Measurements from ENCODE around the gene GPSM3. TPM values are rescaled to one million over a fixed set of nuclear protein-coding genes. Genes with fewer than 3 reads are reported as not detected.

Gene GPSM3
- total and polyA plus RNA-seq, 2 donors (not counting 1 experiment from before 2014, with no cell fraction given) = 194 to 299 TPM

GRCh38 chr6:32166411-32167061 is 25.9 kb downstream of the GPSM3 start:
- intact Hi-C loops (cut with micrococcal nuclease) = no loop called here
- Mint-ChIP-seq H3K4me3 (no peak overlapping the region), H3K27me3 (no peaks in the 10 kb centered on the region), H3K4me1 (peaks cover 8% of the 10 kb centered on the region), H3K27ac (no peak overlapping the region), H3K9me3 (ENCODE audit: insufficient read depth) (no peaks in the 10 kb centered on the region)
- ATAC-seq (ENCODE audit: low read depth) = no peak
- Histone ChIP-seq H3K4me1 (ENCODE audit: control insufficient read depth in 2 of 2, insufficient read depth in 2 of 2, low read length in 2 of 2) (peaks cover 0 to 6% of the 10 kb centered on the region in 2 donors), H4K20me1 (ENCODE audit: control insufficient read depth, insufficient read depth, low read length, poor library complexity, severe bottlenecking) (no peaks in the 10 kb centered on the region), H3K4me3 (ENCODE audit: control extremely low read depth in 1 of 5, extremely low read depth in 1 of 5, insufficient read depth in 1 of 5, low read depth in 2 of 5, low read length in 4 of 5) (no peak overlapping the region), H3K9me3 (ENCODE audit: control extremely low read depth in 1 of 3, control insufficient read depth in 2 of 3, insufficient read depth in 1 of 3, low read length in 2 of 3) (no peaks in the 10 kb centered on the region), H3K27ac (ENCODE audit: low read length in 2 of 2) (no peak overlapping the region), H3K36me3 (replicated peaks in 1 of 2; ENCODE audit: control extremely low read depth in 1 of 2, control insufficient read depth in 1 of 2, extremely low read depth in 1 of 2, insufficient read depth in 2 of 2, low read length in 1 of 2) (peaks cover 7 to 23% of the 10 kb centered on the region in 2 experiments), H3K79me2 (ENCODE audit: control insufficient read depth, insufficient read depth, low read length) (no peaks in the 10 kb centered on the region), H3K4me2 (replicated peaks; ENCODE audit: low read depth, low read length, poor library complexity, severe bottlenecking) (no peak overlapping the region), H3K27me3 (replicated peaks in 1 of 4; ENCODE audit: control extremely low read depth in 1 of 4, control insufficient read depth in 3 of 4, insufficient read depth in 4 of 4, low read length in 3 of 4) (no peaks in the 10 kb centered on the region), H2AFZ (ENCODE audit: insufficient read depth, low read depth, low read length, poor library complexity, severe bottlenecking) (no peak overlapping the region), H3K9ac (ENCODE audit: low read length) (no peak overlapping the region)
- DNase-seq = peak; percentile 18
- 98% methylated on average over 26 of the region's 30 CpGs for WGBS (ENCODE audit: insufficient coverage)
- POLR2A ChIA-PET = no interaction called here
- CTCF ChIA-PET = no interaction called here
- TF ChIP-seq EZH2 (IDR thresholded peaks at IDR 0.05; ENCODE audit: borderline replicate concordance, insufficient read depth, low read depth, low read length, poor library complexity, severe bottlenecking) (no peak), CTCF (IDR thresholded peaks at IDR 0.05) (no peak)

- H3K27me3 Mint-ChIP-seq = no peaks in the 10 kb centered on the region
- Histone ChIP-seq H2AFZ (ENCODE audit: insufficient read depth, low read depth, low read length, poor library complexity, severe bottlenecking) (no peak within 1 kb of the TSS), H3K27ac (ENCODE audit: low read length in 2 of 2) (no peak within 1 kb of the TSS), H3K79me2 (ENCODE audit: control insufficient read depth, insufficient read depth, low read length) (no peaks in the 10 kb centered on the region), H3K9ac (ENCODE audit: low read length) (no peak within 1 kb of the TSS), H3K9me3 (ENCODE audit: control extremely low read depth in 1 of 3, control insufficient read depth in 2 of 3, insufficient read depth in 1 of 3, low read length in 2 of 3) (no peaks in the 10 kb centered on the region), H3K27me3 (replicated peaks in 1 of 4; ENCODE audit: control extremely low read depth in 1 of 4, control insufficient read depth in 3 of 4, insufficient read depth in 4 of 4, low read length in 3 of 4) (no peaks in the 10 kb centered on the region), H3K36me3 (replicated peaks in 1 of 2; ENCODE audit: control extremely low read depth in 1 of 2, control insufficient read depth in 1 of 2, extremely low read depth in 1 of 2, insufficient read depth in 2 of 2, low read length in 1 of 2) (peaks cover 0 to 5% of the 10 kb centered on the region in 2 experiments), H3K4me3 (ENCODE audit: control extremely low read depth in 1 of 5, extremely low read depth in 1 of 5, insufficient read depth in 1 of 5, low read depth in 2 of 5, low read length in 4 of 5) (no peak within 1 kb of the TSS), H3K4me1 (ENCODE audit: control insufficient read depth in 2 of 2, insufficient read depth in 2 of 2, low read length in 2 of 2) (peaks cover 0 to 6% of the 10 kb centered on the region in 2 donors), H3K4me2 (replicated peaks; ENCODE audit: low read depth, low read length, poor library complexity, severe bottlenecking) (no peak within 1 kb of the TSS), H4K20me1 (ENCODE audit: control insufficient read depth, insufficient read depth, low read length, poor library complexity, severe bottlenecking) (no peaks in the 10 kb centered on the region)
- H3K4me3 Mint-ChIP-seq = no peak within 1 kb of the TSS
- H3K27ac Mint-ChIP-seq = no peak within 1 kb of the TSS
- TF ChIP-seq CTCF (IDR thresholded peaks at IDR 0.05) (no peak), EZH2 (IDR thresholded peaks at IDR 0.05; ENCODE audit: borderline replicate concordance, insufficient read depth, low read depth, low read length, poor library complexity, severe bottlenecking) (no peak)
- POLR2A ChIA-PET = no interaction called here
- H3K9me3 Mint-ChIP-seq (ENCODE audit: insufficient read depth) = no peaks in the 10 kb centered on the region
- intact Hi-C loops (cut with micrococcal nuclease) = no loop called here
- peak; percentile 3 for DNase-seq
- peaks cover 8% of the 10 kb centered on the region for H3K4me1 Mint-ChIP-seq
- ATAC-seq (ENCODE audit: low read depth) = no peak
- CTCF ChIA-PET = interaction anchor here (0.9 to 1.2 kb wide), 2 partner anchors 25 to 46 kb away, joined by 3 read pairs; no protein-coding TSS in a partner anchor
These were observed 28.1 kb downstream of the GPSM3 start, which contains the start of gene EGFL8 for GRCh38 chr6:32164295-32164694. Gene EGFL8 (plus strand): TSS chr6:32164595. CDS start chr6:32166166, 1,571 bp downstream.

All from B cell (primary cell).